Measurements from ENCODE around the gene OSTC. TPM values are rescaled to one million over a fixed set of nuclear protein-coding genes. Genes with fewer than 3 reads are reported as not detected.

The OSTC gene
- total and polyA plus RNA-seq, 2 of the 13 experiments (the other 11 are each of a cell fraction or from before 2014, with no cell fraction given), result 208 to 380 TPM

DNA sequence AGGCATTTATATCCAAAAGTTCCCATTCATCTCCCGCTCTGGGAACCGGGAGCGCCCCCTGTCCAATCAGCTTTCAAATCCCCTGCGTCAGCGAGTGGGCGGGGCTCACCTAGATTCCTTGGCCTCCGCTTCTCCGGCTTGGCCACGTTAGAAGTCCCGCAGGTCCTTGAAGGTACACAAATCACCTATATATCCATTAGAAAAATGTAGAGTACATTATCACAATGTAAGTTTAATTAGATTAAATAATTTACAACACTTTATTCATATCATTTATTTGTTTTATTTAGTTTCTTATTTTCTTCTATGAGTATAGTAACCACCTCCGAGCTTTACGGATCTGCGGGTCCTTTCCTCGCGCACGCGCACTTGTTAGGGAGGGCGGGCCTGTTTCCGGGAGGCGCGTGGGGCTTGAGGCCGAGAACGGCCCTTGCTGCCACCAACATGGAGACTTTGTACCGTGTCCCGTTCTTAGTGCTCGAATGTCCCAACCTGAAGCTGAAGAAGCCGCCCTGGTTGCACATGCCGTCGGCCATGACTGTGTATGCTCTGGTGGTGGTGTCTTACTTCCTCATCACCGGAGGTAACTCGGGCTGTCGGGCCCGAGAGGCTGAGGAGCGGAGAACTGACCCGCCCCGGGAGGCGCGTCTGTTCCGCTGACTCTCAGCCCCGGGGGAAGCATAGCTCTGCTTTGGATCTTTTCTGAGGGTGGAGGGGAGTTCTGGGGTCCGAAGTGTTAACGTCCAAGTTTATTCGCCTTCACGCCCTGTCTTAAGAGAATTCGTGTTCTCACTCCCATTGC lies at the start of gene OSTC (continued):
- TF ChIP-seq, protein P1, sequence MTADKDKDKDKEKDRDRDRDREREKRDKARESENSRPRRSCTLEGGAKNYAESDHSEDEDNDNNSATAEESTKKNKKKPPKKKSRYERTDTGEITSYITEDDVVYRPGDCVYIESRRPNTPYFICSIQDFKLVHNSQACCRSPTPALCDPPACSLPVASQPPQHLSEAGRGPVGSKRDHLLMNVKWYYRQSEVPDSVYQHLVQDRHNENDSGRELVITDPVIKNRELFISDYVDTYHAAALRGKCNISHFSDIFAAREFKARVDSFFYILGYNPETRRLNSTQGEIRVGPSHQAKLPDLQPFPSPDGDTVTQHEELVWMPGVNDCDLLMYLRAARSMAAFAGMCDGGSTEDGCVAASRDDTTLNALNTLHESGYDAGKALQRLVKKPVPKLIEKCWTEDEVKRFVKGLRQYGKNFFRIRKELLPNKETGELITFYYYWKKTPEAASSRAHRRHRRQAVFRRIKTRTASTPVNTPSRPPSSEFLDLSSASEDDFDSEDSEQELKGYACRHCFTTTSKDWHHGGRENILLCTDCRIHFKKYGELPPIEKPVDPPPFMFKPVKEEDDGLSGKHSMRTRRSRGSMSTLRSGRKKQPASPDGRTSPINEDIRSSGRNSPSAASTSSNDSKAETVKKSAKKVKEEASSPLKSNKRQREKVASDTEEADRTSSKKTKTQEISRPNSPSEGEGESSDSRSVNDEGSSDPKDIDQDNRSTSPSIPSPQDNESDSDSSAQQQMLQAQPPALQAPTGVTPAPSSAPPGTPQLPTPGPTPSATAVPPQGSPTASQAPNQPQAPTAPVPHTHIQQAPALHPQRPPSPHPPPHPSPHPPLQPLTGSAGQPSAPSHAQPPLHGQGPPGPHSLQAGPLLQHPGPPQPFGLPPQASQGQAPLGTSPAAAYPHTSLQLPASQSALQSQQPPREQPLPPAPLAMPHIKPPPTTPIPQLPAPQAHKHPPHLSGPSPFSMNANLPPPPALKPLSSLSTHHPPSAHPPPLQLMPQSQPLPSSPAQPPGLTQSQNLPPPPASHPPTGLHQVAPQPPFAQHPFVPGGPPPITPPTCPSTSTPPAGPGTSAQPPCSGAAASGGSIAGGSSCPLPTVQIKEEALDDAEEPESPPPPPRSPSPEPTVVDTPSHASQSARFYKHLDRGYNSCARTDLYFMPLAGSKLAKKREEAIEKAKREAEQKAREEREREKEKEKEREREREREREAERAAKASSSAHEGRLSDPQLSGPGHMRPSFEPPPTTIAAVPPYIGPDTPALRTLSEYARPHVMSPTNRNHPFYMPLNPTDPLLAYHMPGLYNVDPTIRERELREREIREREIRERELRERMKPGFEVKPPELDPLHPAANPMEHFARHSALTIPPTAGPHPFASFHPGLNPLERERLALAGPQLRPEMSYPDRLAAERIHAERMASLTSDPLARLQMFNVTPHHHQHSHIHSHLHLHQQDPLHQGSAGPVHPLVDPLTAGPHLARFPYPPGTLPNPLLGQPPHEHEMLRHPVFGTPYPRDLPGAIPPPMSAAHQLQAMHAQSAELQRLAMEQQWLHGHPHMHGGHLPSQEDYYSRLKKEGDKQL (CRISPR knock-in tag; IDR thresholded peaks at IDR 0.05; ENCODE audit: low read depth), result no peak
- TF ChIP-seq ZMAT3 (CRISPR knock-in tag; conservative IDR thresholded peaks at IDR 0.05), result no peak
- TF ChIP-seq ZNF567 (CRISPR knock-in tag; IDR thresholded peaks at IDR 0.05; ENCODE audit: borderline replicate concordance), result no peak
- TF ChIP-seq HNRNPUL1 (IDR thresholded peaks at IDR 0.05; ENCODE audit: low read depth, low read length), result no peak
- TF ChIP-seq SSRP1 (CRISPR knock-in tag; IDR thresholded peaks at IDR 0.05), result no peak
- TF ChIP-seq ZNF543 (CRISPR knock-in tag; IDR thresholded peaks at IDR 0.05), result no peak
- TF ChIP-seq, protein P2, sequence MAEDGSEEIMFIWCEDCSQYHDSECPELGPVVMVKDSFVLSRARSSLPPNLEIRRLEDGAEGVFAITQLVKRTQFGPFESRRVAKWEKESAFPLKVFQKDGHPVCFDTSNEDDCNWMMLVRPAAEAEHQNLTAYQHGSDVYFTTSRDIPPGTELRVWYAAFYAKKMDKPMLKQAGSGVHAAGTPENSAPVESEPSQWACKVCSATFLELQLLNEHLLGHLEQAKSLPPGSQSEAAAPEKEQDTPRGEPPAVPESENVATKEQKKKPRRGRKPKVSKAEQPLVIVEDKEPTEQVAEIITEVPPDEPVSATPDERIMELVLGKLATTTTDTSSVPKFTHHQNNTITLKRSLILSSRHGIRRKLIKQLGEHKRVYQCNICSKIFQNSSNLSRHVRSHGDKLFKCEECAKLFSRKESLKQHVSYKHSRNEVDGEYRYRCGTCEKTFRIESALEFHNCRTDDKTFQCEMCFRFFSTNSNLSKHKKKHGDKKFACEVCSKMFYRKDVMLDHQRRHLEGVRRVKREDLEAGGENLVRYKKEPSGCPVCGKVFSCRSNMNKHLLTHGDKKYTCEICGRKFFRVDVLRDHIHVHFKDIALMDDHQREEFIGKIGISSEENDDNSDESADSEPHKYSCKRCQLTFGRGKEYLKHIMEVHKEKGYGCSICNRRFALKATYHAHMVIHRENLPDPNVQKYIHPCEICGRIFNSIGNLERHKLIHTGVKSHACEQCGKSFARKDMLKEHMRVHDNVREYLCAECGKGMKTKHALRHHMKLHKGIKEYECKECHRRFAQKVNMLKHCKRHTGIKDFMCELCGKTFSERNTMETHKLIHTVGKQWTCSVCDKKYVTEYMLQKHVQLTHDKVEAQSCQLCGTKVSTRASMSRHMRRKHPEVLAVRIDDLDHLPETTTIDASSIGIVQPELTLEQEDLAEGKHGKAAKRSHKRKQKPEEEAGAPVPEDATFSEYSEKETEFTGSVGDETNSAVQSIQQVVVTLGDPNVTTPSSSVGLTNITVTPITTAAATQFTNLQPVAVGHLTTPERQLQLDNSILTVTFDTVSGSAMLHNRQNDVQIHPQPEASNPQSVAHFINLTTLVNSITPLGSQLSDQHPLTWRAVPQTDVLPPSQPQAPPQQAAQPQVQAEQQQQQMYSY (CRISPR knock-in tag; IDR thresholded peaks at IDR 0.05), result no peak; the same call in 1 of the 2 replicates
- TF ChIP-seq PCBP2 (optimal IDR thresholded peaks at IDR 0.05; ENCODE audit: low read depth, low read length, poor library complexity, severe bottlenecking), result no peak
- peak; percentile 84 for TF ChIP-seq RBFOX2 (IDR thresholded peaks at IDR 0.05; ENCODE audit: low read depth, low read length)
- TF ChIP-seq, protein P3, sequence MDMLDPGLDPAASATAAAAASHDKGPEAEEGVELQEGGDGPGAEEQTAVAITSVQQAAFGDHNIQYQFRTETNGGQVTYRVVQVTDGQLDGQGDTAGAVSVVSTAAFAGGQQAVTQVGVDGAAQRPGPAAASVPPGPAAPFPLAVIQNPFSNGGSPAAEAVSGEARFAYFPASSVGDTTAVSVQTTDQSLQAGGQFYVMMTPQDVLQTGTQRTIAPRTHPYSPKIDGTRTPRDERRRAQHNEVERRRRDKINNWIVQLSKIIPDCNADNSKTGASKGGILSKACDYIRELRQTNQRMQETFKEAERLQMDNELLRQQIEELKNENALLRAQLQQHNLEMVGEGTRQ (IDR thresholded peaks at IDR 0.05; ENCODE audit: low read depth, low read length), result no peak
- TF ChIP-seq, protein P3 (CRISPR knock-in tag; IDR thresholded peaks at IDR 0.05; ENCODE audit: borderline replicate concordance), result no peak
- TF ChIP-seq MYC (CRISPR knock-in tag; IDR thresholded peaks at IDR 0.05; ENCODE audit: borderline replicate concordance), result peak; percentile 94
- TF ChIP-seq ZNF20 (CRISPR knock-in tag; IDR thresholded peaks at IDR 0.05), result no peak
- TF ChIP-seq, protein P4, sequence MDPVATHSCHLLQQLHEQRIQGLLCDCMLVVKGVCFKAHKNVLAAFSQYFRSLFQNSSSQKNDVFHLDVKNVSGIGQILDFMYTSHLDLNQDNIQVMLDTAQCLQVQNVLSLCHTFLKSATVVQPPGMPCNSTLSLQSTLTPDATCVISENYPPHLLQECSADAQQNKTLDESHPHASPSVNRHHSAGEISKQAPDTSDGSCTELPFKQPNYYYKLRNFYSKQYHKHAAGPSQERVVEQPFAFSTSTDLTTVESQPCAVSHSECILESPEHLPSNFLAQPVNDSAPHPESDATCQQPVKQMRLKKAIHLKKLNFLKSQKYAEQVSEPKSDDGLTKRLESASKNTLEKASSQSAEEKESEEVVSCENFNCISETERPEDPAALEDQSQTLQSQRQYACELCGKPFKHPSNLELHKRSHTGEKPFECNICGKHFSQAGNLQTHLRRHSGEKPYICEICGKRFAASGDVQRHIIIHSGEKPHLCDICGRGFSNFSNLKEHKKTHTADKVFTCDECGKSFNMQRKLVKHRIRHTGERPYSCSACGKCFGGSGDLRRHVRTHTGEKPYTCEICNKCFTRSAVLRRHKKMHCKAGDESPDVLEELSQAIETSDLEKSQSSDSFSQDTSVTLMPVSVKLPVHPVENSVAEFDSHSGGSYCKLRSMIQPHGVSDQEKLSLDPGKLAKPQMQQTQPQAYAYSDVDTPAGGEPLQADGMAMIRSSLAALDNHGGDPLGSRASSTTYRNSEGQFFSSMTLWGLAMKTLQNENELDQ (CRISPR knock-in tag; IDR thresholded peaks at IDR 0.05; ENCODE audit: borderline replicate concordance), result no peak

Measured in HepG2 (cell line).